Activated naive CD8-positive, alpha-beta T cell (primary cell): ENCODE results near the gene CYCS.
"Not testable (repeated sequence)": the region's sequence is repeated elsewhere in the genome, so short reads cannot be mapped to it uniquely, and the experiment has no call there.

Experiments
- H3K27ac Mint-ChIP-seq: one replicate; pipeline ENCODE4 v1.8.0; 2021; ENCODE audit warnings: mixed read lengths
- H3K27me3 Mint-ChIP-seq: one replicate; pipeline ENCODE4 v1.8.0; 2021; ENCODE audit warnings: mixed read lengths
- H3K36me3 Mint-ChIP-seq: one replicate; pipeline ENCODE4 v1.8.0; 2021; ENCODE audit warnings: mixed read lengths
- H3K4me1 Mint-ChIP-seq: one replicate; pipeline ENCODE4 v1.8.0; 2021; ENCODE audit warnings: low read depth, mixed read lengths
- H3K4me3 Mint-ChIP-seq: one replicate; pipeline ENCODE4 v1.8.0; 2021; ENCODE audit warnings: mild to moderate bottlenecking, mixed read lengths
- H3K9me3 Mint-ChIP-seq: one replicate; pipeline ENCODE4 v1.8.0; 2021; ENCODE audit warnings: low read depth, mixed read lengths

CYCS gene

DNA sequence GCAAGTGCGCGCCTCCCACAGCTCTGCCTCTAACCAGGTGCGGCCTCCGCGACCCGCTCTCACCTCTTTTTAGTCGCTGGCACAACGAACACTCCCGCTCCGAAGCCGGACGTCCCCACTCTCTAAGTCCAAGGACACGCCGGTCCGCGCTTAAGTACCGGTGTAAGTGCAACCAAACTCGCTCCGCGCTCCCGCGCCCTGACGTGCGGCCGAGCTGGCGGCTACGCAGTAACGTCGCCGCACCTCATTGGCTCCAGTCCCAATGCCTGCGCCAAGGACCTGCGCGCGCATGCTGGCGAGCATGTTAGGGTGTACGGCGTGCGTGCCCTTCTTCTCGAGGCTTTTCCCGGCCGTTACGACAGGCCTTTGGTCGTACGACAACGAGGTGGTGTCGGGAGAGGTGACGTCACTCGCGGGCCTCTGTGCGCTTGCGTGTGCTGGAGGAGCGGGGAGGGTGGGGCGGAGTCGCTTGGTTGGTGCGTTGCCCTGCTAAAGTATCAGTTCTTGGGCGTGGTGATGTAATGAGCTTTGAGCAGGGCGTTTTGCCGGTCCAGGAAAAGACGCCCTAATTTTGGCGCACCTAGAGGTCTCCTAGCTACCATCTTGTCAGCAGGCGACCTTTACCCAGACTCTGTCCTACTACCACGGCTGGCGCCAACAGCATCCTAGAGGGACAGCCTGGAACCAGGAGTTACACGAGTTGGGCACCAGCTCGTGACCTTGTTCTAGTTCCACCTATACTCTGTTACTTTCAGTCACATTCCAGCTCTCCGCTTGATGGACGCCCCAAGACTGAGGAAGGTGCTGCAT, at the start of gene CYCS:
TSS of gene CYCS (minus strand) at position 124 of the 810 bp plus-strand sequence. CDS start 1,141 bp downstream, outside the sequence.
- Mint-ChIP-seq H3K4me3 (peak within 1 kb of the TSS; percentile 100), H3K27me3 (no peaks in the 10 kb centered on the region), H3K27ac (peak within 1 kb of the TSS; percentile 100), H3K9me3 (no peaks in the 10 kb centered on the region), H3K36me3 (peaks cover 15% of the 10 kb centered on the region), H3K4me1 (peaks cover 30% of the 10 kb centered on the region)

GRCh38 chr7:25173184-25173583, 48.1 kb upstream of the CYCS start:
- Mint-ChIP-seq H3K27ac (no peak overlapping the region), H3K4me1 (no peaks in the 10 kb centered on the region), H3K4me3 (no peak overlapping the region), H3K36me3 (peaks cover 10% of the 10 kb centered on the region), H3K9me3 (no peaks in the 10 kb centered on the region), H3K27me3 (no peaks in the 10 kb centered on the region)

DNA sequence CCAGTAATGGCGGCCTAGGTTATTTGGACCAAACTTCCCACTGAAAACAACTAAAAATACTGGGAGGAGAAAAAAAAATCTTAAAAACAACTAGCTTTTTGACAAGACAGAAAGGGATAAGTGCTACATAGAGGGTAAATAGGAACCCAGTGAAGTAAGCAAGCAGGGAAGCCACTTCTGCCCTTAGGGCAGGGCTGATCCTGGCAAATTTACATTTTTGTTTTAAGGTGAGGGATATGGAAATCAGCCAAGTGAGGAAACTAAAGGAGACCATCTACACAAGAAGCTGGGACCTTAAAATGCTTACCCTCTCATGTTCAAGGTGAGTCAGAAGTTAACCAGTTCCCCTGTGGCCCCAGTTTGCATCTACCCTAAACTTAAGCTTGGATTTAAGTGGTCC, 46.5 kb upstream of the CYCS start:
- H3K36me3 Mint-ChIP-seq = peaks cover 7% of the 10 kb centered on the region
- H3K27me3 Mint-ChIP-seq = no peaks in the 10 kb centered on the region
- H3K27ac Mint-ChIP-seq = no peak overlapping the region
- H3K4me1 Mint-ChIP-seq = no peaks in the 10 kb centered on the region
- H3K9me3 Mint-ChIP-seq = no peaks in the 10 kb centered on the region
- H3K4me3 Mint-ChIP-seq = no peak overlapping the region

GRCh38 chr7:25171071-25171470, 46.0 kb upstream of the CYCS start:
- Mint-ChIP-seq H3K27me3 (no peaks in the 10 kb centered on the region), H3K36me3 (peaks cover 7% of the 10 kb centered on the region), H3K27ac (no peak overlapping the region), H3K4me1 (no peaks in the 10 kb centered on the region), H3K4me3 (no peak overlapping the region), H3K9me3 (no peaks in the 10 kb centered on the region)

DNA sequence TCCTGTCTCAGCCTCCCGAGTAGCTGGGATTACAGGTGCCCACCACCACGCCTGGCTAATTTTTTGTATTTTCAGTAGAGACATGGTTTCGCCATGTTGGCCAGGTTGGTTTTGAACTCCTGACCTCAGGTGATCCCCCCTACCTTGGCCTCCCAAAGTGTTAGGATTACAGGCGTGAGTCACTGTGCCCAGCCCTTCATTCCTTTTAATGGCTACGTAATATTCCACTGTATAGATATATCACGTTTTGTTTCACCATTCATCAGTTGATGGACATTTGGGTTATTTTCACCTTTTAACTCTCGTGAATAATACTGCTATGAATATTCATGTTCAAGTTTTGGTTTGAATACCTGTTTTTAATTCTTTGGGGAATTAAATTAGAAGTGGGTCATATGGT, 44.6 kb upstream of the CYCS start:
- peaks cover 7% of the 10 kb centered on the region for H3K36me3 Mint-ChIP-seq
- H3K27ac Mint-ChIP-seq = no peak overlapping the region
- H3K4me3 Mint-ChIP-seq = no peak overlapping the region
- no peaks in the 10 kb centered on the region for H3K27me3 Mint-ChIP-seq
- no peaks in the 10 kb centered on the region for H3K9me3 Mint-ChIP-seq
- H3K4me1 Mint-ChIP-seq = no peaks in the 10 kb centered on the region

DNA sequence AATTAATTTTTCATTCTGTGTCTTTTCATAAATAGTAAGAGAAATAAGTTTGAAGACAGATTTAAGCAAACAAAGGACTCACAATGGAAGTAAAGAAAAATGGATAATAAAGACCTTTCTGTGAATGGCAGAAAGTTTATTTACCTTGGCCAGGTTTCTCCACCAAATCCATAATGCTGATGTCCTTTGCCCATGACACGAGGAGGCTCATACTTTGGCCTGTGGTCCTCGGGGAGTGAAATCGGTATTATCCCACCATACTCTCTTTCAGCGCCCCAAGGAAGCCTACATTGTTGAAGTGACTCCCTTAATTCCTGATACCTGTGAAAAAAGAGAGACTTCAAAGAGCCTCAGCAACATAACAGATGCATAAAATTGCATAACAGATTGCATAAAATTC, 43.1 kb upstream of the CYCS start:
- H3K27ac Mint-ChIP-seq = no peak overlapping the region
- H3K36me3 Mint-ChIP-seq = peaks cover 11% of the 10 kb centered on the region

DNA sequence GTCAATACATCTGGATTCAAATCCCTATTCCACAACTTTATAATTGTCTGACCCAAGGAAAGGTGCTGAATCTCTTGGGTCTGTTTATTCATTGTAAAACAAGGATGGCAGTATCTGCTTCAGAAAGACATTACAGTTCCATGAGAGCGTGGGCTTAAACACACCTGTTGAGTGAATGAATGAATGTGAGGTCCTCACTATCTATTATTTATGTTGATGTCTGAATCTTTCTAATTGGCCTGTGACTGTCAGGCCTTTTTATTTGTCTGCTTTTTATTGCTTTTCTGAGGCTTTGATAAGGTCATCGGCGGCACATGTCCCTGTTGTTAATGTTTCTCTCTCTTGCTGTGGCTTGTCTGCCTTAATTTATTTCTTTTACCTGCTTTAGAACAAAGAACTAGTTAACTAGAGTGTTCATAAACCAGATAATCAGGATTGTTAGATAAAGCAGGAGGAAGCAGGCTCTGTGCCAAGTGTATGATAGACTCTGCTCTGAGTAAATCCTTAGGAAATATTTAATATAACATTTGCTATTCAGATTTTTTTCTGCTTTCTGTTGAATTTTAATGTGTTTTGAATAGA, 42.3 kb upstream of the CYCS start:
- Mint-ChIP-seq H3K4me1 (no peaks in the 10 kb centered on the region), H3K9me3 (no peaks in the 10 kb centered on the region), H3K27ac (no peak overlapping the region), H3K4me3 (no peak overlapping the region), H3K27me3 (no peaks in the 10 kb centered on the region), H3K36me3 (peaks cover 8% of the 10 kb centered on the region)

More for the DNA sequence above, 43.1 kb upstream of the CYCS start:
- Mint-ChIP-seq H3K4me1 (no peaks in the 10 kb centered on the region), H3K9me3 (no peaks in the 10 kb centered on the region), H3K4me3 (no peak overlapping the region), H3K27me3 (no peaks in the 10 kb centered on the region)

GRCh38 chr7:25159983-25160596, 35.0 kb upstream of the CYCS start:
- H3K36me3 Mint-ChIP-seq = peaks cover 17% of the 10 kb centered on the region
- H3K9me3 Mint-ChIP-seq, H3K27ac Mint-ChIP-seq, H3K4me1 Mint-ChIP-seq, H3K4me3 Mint-ChIP-seq, H3K27me3 Mint-ChIP-seq: not testable (repeated sequence)

DNA sequence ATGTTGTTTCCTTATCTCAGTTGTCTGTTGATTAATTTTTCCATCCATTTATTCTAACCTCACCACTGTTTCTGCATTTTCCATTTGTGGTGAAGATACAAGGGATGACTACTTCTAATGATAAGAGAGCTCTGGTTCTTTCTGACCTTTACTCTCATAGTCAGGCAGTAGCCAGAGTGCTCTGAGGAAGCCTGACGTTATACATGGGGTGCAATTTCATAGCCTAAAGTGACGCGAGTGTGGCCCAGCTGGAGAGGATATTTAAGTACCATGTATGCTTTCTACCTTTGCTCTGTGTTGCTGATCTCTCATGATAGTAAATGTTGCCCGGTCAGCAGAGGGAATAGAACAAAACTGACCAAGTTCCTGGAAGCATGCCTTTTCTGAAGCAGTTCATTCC, 33.9 kb upstream of the CYCS start:
- peaks cover 17% of the 10 kb centered on the region for H3K36me3 Mint-ChIP-seq
- H3K27ac Mint-ChIP-seq = no peak overlapping the region
- no peaks in the 10 kb centered on the region for H3K9me3 Mint-ChIP-seq
- H3K4me1 Mint-ChIP-seq = peaks cover 2% of the 10 kb centered on the region
- H3K4me3 Mint-ChIP-seq = no peak overlapping the region
- no peaks in the 10 kb centered on the region for H3K27me3 Mint-ChIP-seq

DNA sequence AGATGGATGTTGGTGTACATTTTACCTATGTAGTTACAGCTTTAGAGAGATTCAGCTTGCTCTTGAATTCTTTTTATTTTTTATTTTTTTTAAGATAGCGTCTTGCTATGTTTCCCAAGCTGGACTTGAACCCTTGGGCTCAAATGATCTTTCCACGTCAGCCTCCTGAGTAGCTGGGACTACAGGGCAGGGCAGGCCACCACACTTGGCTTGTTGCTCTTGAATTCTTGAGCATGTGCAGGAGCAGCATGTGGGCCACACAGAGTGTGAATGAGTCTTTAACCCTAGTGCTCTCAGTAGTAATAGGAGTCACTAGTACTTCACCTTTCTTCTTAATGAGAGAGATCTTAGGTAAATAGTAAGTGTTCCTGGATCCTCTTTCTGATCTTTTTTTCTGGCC, 26.7 kb upstream of the CYCS start:
- Mint-ChIP-seq H3K36me3 (peaks cover 11% of the 10 kb centered on the region), H3K4me1 (peaks cover 8% of the 10 kb centered on the region), H3K4me3 (no peak overlapping the region), H3K27ac (no peak overlapping the region), H3K9me3 (no peaks in the 10 kb centered on the region), H3K27me3 (no peaks in the 10 kb centered on the region)

- no peaks in the 10 kb centered on the region for H3K27me3 Mint-ChIP-seq
- no peak overlapping the region for H3K27ac Mint-ChIP-seq
- no peaks in the 10 kb centered on the region for H3K9me3 Mint-ChIP-seq
- H3K4me1 Mint-ChIP-seq = peaks cover 8% of the 10 kb centered on the region
- H3K4me3 Mint-ChIP-seq = no peak overlapping the region
- H3K36me3 Mint-ChIP-seq = peaks cover 14% of the 10 kb centered on the region
These were observed 24.8 kb upstream of the CYCS start for GRCh38 chr7:25149836-25150235.

- Mint-ChIP-seq H3K27me3 (no peaks in the 10 kb centered on the region), H3K36me3 (peaks cover 12% of the 10 kb centered on the region), H3K9me3 (no peaks in the 10 kb centered on the region), H3K27ac (no peak overlapping the region), H3K4me1 (peaks cover 8% of the 10 kb centered on the region), H3K4me3 (no peak overlapping the region)
These were observed 23.9 kb upstream of the CYCS start for GRCh38 chr7:25148772-25149575.

DNA sequence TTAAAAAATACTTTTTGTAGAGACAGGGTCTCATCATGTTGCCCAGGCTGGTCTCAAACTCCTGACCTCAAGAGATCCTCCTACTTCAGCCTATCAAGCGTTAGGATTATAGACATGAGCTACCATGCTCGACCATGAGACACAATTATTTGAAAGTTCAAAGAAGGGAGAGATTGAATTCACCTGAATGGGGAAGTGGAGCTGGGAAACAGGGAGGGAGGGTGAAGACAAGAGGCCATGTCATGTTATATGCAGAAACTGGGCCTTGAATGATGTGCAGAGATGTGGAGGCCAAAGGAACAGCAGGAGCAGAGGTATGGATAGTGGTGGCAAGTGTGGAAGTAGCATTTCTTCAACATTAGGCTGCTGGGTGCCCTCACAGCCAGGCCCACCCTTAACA, 18.7 kb upstream of the CYCS start:
- Mint-ChIP-seq H3K4me3 (no peak overlapping the region), H3K27me3 (no peaks in the 10 kb centered on the region), H3K4me1 (no peaks in the 10 kb centered on the region), H3K27ac (no peak overlapping the region), H3K36me3 (peaks cover 12% of the 10 kb centered on the region), H3K9me3 (no peaks in the 10 kb centered on the region)

GRCh38 chr7:25139536-25139935, 14.5 kb upstream of the CYCS start:
- Mint-ChIP-seq H3K4me3 (no peak overlapping the region), H3K36me3 (peaks cover 6% of the 10 kb centered on the region), H3K27me3 (no peaks in the 10 kb centered on the region), H3K9me3 (no peaks in the 10 kb centered on the region), H3K4me1 (no peaks in the 10 kb centered on the region), H3K27ac (no peak overlapping the region)
